ACC112 (cell line): ENCODE measurements around the gene PTPRN2.

Experiments used
- H2AFZ ChIP-seq: fragments of 200-600 bp; sonication (generic); one replicate; pipeline ENCODE4 v1.6.0; 2017; ENCODE audit warnings: antibody characterized with exemption, low read length; ENCODE audit not compliant: unreplicated experiment
- H3K27ac ChIP-seq: fragments of 200-600 bp; sonication (generic); 2 replicates; pipeline ENCODE4 v1.5.1; 2014; ENCODE audit warnings: low read depth, mild to moderate bottlenecking, antibody characterized with exemption, low read length, moderate library complexity
- H3K27me3 ChIP-seq: fragments of 200-600 bp; sonication (generic); 2 replicates; pipeline ENCODE4 v1.6.1; 2014; ENCODE audit warnings: mild to moderate bottlenecking, antibody characterized with exemption, low read length, moderate library complexity, mixed read lengths; ENCODE audit not compliant: insufficient read depth
- H3K36me3 ChIP-seq: fragments of 200-600 bp; sonication (generic); 2 replicates; pipeline ENCODE4 v1.6.1; 2016; ENCODE audit warnings: mild to moderate bottlenecking, antibody characterized with exemption, low read length, moderate library complexity, mixed read lengths; ENCODE audit not compliant: insufficient read depth
- H3K4me1 ChIP-seq: fragments of 200-600 bp; sonication (generic); one replicate; pipeline ENCODE4 v1.6.1; 2016; ENCODE audit warnings: low read length, mixed read lengths; ENCODE audit not compliant: insufficient read depth, unreplicated experiment, control insufficient read depth
- H3K4me3 ChIP-seq: fragments of 200-600 bp; sonication (generic); 2 replicates; pipeline ENCODE4 v1.5.1; 2014; ENCODE audit warnings: mild to moderate bottlenecking, low read depth, low read length
- H3K79me2 ChIP-seq: fragments of 200-600 bp; sonication (generic); one replicate; pipeline ENCODE4 v1.6.0; 2016; ENCODE audit warnings: low read length; ENCODE audit not compliant: control insufficient read depth, unreplicated experiment, insufficient read depth

Gene PTPRN2

GRCh38 chr7:158373476-158374133 lies 214.0 kb downstream of the PTPRN2 start:
- Histone ChIP-seq H3K4me3 (no peak overlapping the region), H2AFZ (no peak overlapping the region), H3K4me1 (no peaks in the 10 kb centered on the region), H3K27me3 (no peaks in the 10 kb centered on the region), H3K79me2 (no peaks in the 10 kb centered on the region), H3K36me3 (no peaks in the 10 kb centered on the region), H3K27ac (no peak overlapping the region)

DNA sequence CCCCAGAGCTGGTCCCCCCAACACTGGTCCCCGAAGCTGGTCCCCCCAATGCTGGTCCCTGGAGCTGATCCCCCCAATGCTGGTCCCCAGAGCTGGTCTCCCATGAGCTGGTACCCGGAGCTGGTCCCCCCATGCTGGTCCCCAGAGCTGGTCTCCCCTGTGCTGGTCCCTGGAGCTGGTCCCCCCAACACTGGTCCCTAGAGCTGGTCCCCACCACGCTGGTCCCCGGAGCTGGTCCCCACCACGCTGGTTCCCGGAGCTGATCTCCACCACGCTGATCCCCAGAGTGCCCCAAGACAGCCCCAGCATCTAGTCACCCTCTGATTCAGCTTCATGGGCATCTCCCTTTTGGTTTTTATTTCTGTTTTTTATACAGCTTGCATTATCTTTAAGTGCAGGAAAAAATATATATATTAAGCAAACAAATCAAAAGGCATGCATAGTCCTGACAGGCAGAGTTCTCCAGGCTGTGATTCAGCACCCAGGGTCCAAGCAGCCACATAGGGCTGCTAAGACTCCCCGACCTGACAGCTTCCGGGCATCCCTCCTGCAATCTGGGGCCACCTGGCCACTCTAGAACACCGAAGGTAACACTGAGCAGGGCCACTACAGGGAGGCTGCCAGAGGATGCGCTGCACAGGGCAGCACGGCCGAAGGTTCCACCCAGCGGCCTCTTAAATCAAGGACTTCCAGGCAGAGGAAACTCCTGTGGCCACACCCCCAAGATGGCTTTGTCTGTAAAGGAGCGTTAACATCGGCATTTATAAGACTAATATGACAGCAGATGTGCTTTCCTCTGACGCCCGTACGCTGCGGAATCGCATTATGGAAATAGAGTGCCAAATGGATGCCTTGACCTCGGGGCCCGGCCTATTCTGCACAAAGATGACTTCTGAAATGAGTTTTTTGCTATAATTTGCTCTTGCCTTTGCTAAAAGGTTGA lies 215.0 kb downstream of the PTPRN2 start:
- no peak overlapping the region for H3K27ac ChIP-seq
- H2AFZ ChIP-seq: no peak overlapping the region
- H3K27me3 ChIP-seq: no peaks in the 10 kb centered on the region
- H3K4me3 ChIP-seq: no peak overlapping the region
- no peaks in the 10 kb centered on the region for H3K79me2 ChIP-seq
- H3K36me3 ChIP-seq: no peaks in the 10 kb centered on the region
- H3K4me1 ChIP-seq: no peaks in the 10 kb centered on the region

- Histone ChIP-seq H3K4me1 (no peaks in the 10 kb centered on the region), H3K79me2 (no peaks in the 10 kb centered on the region), H2AFZ (no peak overlapping the region), H3K27ac (no peak overlapping the region), H3K27me3 (no peaks in the 10 kb centered on the region), H3K4me3 (no peak overlapping the region), H3K36me3 (no peaks in the 10 kb centered on the region)
These were observed 215.8 kb downstream of the PTPRN2 start for GRCh38 chr7:158371856-158372255.

DNA sequence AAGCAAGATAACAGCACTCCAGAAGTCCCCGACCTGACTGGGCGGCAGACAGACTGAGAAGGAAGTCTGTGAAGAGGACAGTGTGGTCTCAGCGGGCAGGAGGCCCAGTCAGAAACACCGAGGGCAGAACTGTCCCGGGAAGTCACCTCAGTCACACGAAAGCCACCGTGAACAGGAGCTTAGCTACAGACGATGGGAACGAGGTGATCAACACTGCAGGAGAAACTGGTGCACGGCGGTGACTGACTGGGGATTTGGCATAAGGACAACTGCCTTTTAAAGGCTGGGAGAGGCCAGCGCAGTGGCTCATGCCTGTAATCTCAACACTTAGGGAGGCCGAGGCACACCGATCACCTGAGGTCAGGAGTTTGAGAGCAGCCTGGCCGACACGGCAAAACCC lies 217.8 kb downstream of the PTPRN2 start:
- Histone ChIP-seq H3K36me3 (no peaks in the 10 kb centered on the region), H3K27ac (no peak overlapping the region), H2AFZ (no peak overlapping the region)

GRCh38 chr7:158369290-158369689 lies 218.3 kb downstream of the PTPRN2 start:
- Histone ChIP-seq H3K27ac (no peak overlapping the region), H3K79me2 (no peaks in the 10 kb centered on the region), H2AFZ (no peak overlapping the region), H3K4me1 (no peaks in the 10 kb centered on the region), H3K36me3 (no peaks in the 10 kb centered on the region), H3K4me3 (no peak overlapping the region), H3K27me3 (no peaks in the 10 kb centered on the region)

More for the DNA sequence above, 217.8 kb downstream of the PTPRN2 start:
- H3K79me2 ChIP-seq: no peaks in the 10 kb centered on the region
- H3K27me3 ChIP-seq: no peaks in the 10 kb centered on the region
- H3K4me3 ChIP-seq: no peak overlapping the region
- no peaks in the 10 kb centered on the region for H3K4me1 ChIP-seq

DNA sequence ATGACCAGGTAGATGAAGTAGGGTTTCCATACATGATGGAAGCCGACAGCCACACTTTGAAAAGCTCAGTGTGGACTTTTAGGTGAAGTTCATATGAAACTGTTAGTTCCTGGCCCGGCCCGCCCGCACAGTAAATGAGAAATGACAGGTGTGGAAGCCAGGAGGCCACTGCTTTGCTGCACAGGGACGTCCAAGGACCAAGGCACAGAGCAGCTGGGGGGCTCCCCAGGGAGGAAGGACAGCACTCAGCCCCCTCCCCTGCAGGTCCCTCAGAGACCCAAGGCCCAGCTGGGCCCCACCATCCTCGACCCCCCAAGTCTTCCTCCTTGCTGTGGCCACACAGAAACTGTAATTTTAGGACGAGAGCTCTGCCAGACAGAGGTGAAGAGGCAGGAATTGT lies 219.2 kb downstream of the PTPRN2 start:
- Histone ChIP-seq H2AFZ (no peak overlapping the region), H3K36me3 (no peaks in the 10 kb centered on the region), H3K27me3 (no peaks in the 10 kb centered on the region), H3K4me3 (no peak overlapping the region), H3K79me2 (no peaks in the 10 kb centered on the region), H3K4me1 (no peaks in the 10 kb centered on the region), H3K27ac (no peak overlapping the region)

DNA sequence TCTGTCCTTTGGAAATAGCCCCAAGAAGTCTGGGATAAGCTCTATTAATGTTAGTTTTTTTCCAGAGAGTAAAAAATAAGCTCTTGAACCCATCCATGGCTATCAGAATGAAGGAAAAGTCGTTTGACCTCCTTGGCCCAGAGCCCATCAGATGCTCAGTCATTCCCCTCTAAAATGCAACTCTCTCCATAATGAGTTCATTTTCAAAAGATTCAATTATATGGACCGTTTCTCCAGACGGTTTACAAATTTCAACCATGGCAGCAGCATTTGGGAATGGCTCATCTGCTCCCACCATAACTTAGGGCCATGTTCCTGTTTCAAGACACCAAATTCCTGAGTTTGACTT lies 220.0 kb downstream of the PTPRN2 start:
- H3K4me1 ChIP-seq: no peaks in the 10 kb centered on the region
- H2AFZ ChIP-seq: no peak overlapping the region
- H3K79me2 ChIP-seq: no peaks in the 10 kb centered on the region
- H3K27ac ChIP-seq: no peak overlapping the region
- H3K4me3 ChIP-seq: no peak overlapping the region
- no peaks in the 10 kb centered on the region for H3K36me3 ChIP-seq
- no peaks in the 10 kb centered on the region for H3K27me3 ChIP-seq

- no peaks in the 10 kb centered on the region for H3K27me3 ChIP-seq
- H3K4me3 ChIP-seq: no peak overlapping the region
- no peaks in the 10 kb centered on the region for H3K4me1 ChIP-seq
- H3K27ac ChIP-seq: no peak overlapping the region
- no peaks in the 10 kb centered on the region for H3K36me3 ChIP-seq
- H2AFZ ChIP-seq: no peak overlapping the region
- no peaks in the 10 kb centered on the region for H3K79me2 ChIP-seq
These were observed 220.5 kb downstream of the PTPRN2 start for GRCh38 chr7:158366916-158367633.

DNA sequence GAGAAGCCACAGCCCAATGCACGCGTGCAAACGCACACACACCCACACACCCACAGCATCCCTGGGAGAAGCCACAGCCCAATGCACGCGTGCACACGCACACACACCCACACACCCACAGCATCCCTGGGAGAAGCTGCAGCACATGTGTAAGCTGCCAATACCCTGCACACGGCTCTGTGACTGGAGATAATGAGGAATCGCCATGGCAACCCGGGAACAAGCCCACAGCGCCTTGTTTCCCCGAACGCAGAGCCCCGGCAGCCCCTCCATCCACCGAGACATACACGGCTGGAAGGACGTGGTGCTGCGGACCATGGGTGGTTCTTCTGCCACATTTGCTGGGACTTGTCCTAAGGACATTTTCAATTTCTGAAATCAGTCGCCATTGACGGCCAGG lies 221.3 kb downstream of the PTPRN2 start:
- Histone ChIP-seq H2AFZ (no peak overlapping the region), H3K4me1 (no peaks in the 10 kb centered on the region), H3K79me2 (no peaks in the 10 kb centered on the region), H3K27ac (no peak overlapping the region), H3K27me3 (no peaks in the 10 kb centered on the region), H3K36me3 (no peaks in the 10 kb centered on the region), H3K4me3 (no peak overlapping the region)

- no peaks in the 10 kb centered on the region for H3K36me3 ChIP-seq
- no peak overlapping the region for H3K27ac ChIP-seq
- H3K4me1 ChIP-seq: no peaks in the 10 kb centered on the region
- no peaks in the 10 kb centered on the region for H3K27me3 ChIP-seq
- H3K79me2 ChIP-seq: no peaks in the 10 kb centered on the region
- H2AFZ ChIP-seq: no peak overlapping the region
- no peak overlapping the region for H3K4me3 ChIP-seq
These were observed 222.4 kb downstream of the PTPRN2 start for GRCh38 chr7:158365267-158365666.
